AG04450 (cell line): Measurements from ENCODE around the gene BHLHE41. TPM values are rescaled to one million over a fixed set of nuclear protein-coding genes. Genes with fewer than 3 reads are reported as not detected.

ENCODE experiments used
- CTCF ChIA-PET: fragments of 300-600, 350-600 bp; formaldehyde crosslinking; extraction: SDS; loops from one replicate; lab custom pipeline; 2022; ENCODE audit warnings: antibody characterized with exemption, inconsistent platforms; lab: Charles Lee
- POLR2A ChIA-PET: fragments of 350-600 bp; formaldehyde crosslinking; extraction: SDS; loops from one replicate; lab custom pipeline; 2021; ENCODE audit warnings: antibody characterized with exemption, inconsistent platforms; lab: Yijun Ruan, JAX
- DNase-seq: peaks from one replicate; pipeline ENCODE4 v3.0.0-alpha.2; 2011; ENCODE audit warnings: low read depth, low spot score
- H3K27ac ChIP-seq: one replicate; pipeline ENCODE4 v1.5.1; 2012; ENCODE audit warnings: low read depth, low read length, control low read depth
- H3K27me3 ChIP-seq: one replicate; pipeline ENCODE4 v1.6.0; 2012; ENCODE audit warnings: low read length; ENCODE audit not compliant: control insufficient read depth, insufficient read depth
- H3K4me3 ChIP-seq: 2 replicates; pipeline ENCODE4 v1.5.1; 2011; ENCODE audit warnings: mild to moderate bottlenecking, low read depth, low read length, control low read depth
- H3K9me3 ChIP-seq: 2 replicates; pipeline ENCODE4 v1.5.1; 2012; ENCODE audit warnings: low read length; ENCODE audit not compliant: control insufficient read depth, insufficient read depth
- polyA plus RNA-seq: library from polyadenylated mRNA; depleted of rRNA; stranded (reverse); fragments of >200 nt; gene quantifications from 2 replicates; pipeline ENCODE4 v1.2.3, GENCODE V29; 2011
- TF ChIP-seq, protein P1 (sequence below): IDR thresholded peaks from 2 replicates; pipeline ENCODE4 v1.5.1; 2011; ENCODE audit warnings: low read depth, low read length, control low read depth, inconsistent platforms

Gene BHLHE41
- polyA plus RNA-seq, 1 experiment, result 1.7 TPM

DNA sequence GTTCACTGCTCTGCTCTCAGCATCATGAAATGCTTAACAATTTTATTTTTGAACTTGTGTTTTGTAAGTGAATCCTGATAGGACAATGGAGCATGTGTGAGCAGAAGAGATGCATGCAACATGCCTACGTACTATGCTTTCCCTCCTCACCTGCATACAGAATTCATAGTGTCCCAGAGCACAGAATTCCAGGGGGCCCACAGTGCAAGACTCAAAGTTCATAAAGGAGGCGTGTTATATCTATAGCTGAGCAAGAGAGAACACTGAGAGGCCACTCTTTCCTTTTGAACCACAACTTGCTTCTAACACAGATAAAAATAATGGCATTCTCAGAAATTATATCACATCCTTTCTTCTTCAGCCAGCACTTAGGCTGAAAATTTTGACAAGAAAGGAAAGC, 28.8 kb downstream of the BHLHE41 start:
- TF ChIP-seq, protein P1, sequence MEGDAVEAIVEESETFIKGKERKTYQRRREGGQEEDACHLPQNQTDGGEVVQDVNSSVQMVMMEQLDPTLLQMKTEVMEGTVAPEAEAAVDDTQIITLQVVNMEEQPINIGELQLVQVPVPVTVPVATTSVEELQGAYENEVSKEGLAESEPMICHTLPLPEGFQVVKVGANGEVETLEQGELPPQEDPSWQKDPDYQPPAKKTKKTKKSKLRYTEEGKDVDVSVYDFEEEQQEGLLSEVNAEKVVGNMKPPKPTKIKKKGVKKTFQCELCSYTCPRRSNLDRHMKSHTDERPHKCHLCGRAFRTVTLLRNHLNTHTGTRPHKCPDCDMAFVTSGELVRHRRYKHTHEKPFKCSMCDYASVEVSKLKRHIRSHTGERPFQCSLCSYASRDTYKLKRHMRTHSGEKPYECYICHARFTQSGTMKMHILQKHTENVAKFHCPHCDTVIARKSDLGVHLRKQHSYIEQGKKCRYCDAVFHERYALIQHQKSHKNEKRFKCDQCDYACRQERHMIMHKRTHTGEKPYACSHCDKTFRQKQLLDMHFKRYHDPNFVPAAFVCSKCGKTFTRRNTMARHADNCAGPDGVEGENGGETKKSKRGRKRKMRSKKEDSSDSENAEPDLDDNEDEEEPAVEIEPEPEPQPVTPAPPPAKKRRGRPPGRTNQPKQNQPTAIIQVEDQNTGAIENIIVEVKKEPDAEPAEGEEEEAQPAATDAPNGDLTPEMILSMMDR, result no peak
- ChIA-PET POLR2A (no interaction called here), CTCF (interaction anchor here (0.8 to 2.9 kb wide), 3 partner anchors 8 to 605 kb away, joined by 5 to 24 read pairs (median 16); no protein-coding TSS in a partner anchor)
- Histone ChIP-seq H3K27ac (no peak overlapping the region), H3K27me3 (no peaks in the 10 kb centered on the region), H3K9me3 (no peaks in the 10 kb centered on the region), H3K4me3 (no peak overlapping the region)
- DNase-seq, result no peak

DNA sequence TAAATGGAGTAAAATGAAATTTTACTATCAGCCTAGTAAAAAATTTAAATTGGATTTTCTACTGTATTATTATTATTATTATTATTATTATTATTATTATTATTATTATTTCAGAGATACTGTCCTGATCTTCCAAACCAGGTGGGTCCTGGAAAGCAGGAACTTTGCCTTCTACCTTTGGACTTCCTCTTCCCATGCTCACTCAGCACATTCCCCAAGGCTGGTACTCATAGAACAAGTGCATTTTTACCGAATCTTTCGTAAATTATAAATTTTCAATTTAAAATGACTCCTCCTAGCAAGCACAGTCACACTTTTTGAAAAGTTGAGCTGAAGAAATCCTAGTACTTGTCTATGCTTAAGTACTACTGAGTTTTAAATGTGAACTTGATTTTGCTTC, 29.7 kb downstream of the BHLHE41 start:
- CTCF ChIA-PET, result interaction anchor here (0.9 to 2.9 kb wide), 4 partner anchors 180 to 606 kb away, joined by 3 to 16 read pairs (median 4); no protein-coding TSS in a partner anchor
- no peak overlapping the region for H3K27ac ChIP-seq
- H3K4me3 ChIP-seq, result no peak overlapping the region
- DNase-seq, result no peak
- TF ChIP-seq, protein P1, result no peak
- no peaks in the 10 kb centered on the region for H3K9me3 ChIP-seq
- H3K27me3 ChIP-seq, result no peaks in the 10 kb centered on the region
- POLR2A ChIA-PET, result no interaction called here

DNA sequence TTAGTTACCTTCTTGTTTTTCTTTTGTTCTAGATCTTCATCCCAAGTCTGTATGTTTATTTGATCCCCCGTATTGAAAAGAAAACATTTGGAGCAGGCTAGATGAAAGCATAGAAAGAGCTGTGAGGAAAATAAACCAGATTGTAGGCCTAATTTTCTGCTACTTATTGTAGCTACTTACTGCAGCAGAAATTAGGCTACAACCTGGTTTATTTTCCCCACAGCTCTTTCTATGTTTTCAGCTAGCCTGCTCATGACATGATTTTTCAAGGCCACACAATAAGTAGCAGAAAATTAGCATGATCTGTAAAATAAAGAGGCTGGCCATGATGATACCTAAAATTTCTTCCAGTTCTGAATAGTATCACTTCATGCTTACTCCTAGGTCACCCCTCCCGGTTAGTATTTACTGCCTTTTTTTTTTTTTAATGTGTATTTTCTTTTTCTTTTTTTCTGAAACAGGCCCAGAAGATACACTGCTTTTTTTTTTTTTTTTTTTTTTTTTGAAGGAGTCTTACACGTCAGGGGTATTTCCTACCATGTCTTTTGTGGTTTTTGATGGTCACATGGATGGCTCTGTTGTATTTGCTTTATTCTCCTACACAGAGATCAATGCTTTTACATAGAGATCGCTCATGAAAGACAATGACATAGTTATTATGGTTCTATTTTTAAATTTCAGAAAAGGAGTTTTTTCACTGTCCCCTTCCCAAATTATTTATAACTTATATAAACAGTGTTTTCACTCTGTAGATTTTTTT, 32.3 kb downstream of the BHLHE41 start:
- ChIA-PET POLR2A (no interaction called here), CTCF (interaction anchor here (0.5 to 1.9 kb wide), 8 partner anchors 29 to 722 kb away, joined by 3 to 7 read pairs (median 5); no protein-coding TSS in a partner anchor)
- no peak overlapping the region for H3K27ac ChIP-seq
- TF ChIP-seq, protein P1, result no peak
- H3K27me3 ChIP-seq, result no peaks in the 10 kb centered on the region
- no peak overlapping the region for H3K4me3 ChIP-seq
- DNase-seq, result no peak
- H3K9me3 ChIP-seq, result no peaks in the 10 kb centered on the region

DNA sequence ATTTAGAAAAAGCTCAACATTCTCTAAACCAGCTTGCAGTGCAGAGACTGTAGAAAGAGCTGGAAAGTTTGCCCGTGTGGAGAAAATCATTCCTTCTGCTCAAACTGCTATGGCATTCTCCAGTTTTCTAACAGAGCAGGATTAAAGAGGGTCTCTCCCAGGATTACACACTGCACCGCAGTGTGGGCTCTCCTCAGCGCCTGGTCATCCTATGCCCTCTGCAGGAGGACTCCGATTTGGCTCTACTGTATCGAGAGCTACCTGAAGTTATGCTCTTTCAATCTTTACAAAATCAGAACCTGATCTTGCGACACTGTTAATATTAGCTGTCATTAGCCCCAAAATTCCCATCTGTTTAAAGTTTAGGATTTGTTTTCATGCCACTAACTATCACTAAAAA, 33.0 kb downstream of the BHLHE41 start:
- TF ChIP-seq, protein P1, result peak; percentile 36; the same call in 1 of the 2 replicates
- no peak for DNase-seq
- ChIA-PET POLR2A (no interaction called here), CTCF (interaction anchor here (0.5 to 1.9 kb wide), 8 partner anchors 28 to 721 kb away, joined by 3 to 7 read pairs (median 5); no protein-coding TSS in a partner anchor)
- Histone ChIP-seq H3K27me3 (no peaks in the 10 kb centered on the region), H3K27ac (no peak overlapping the region), H3K4me3 (no peak overlapping the region), H3K9me3 (no peaks in the 10 kb centered on the region)
